CD4-positive, alpha-beta T cell treated with Interferon gamma for 1 hour (primary cell): ENCODE measurements around the gene NCK2.
"Not testable (repeated sequence)": the region's sequence is repeated elsewhere in the genome, so short reads cannot be mapped to it uniquely, and the experiment has no call there.

Experiments used
- DNase-seq: peaks from one replicate; pipeline ENCODE4 v3.0.0-alpha.2; 2020

NCK2 gene

GRCh38 chr2:105757433-105757832, 12.7 kb downstream of the NCK2 start:
- DNase-seq, result no peak

- no peak for DNase-seq
Observed at GRCh38 chr2:105760191-105760590, 15.5 kb downstream of the NCK2 start.

GRCh38 chr2:105760639-105761337, 16.1 kb downstream of the NCK2 start:
- no peak for DNase-seq

- DNase-seq, result no peak
Observed at GRCh38 chr2:105761931-105762515, 17.3 kb downstream of the NCK2 start.

GRCh38 chr2:105763076-105763475, 18.4 kb downstream of the NCK2 start:
- DNase-seq, result no peak

GRCh38 chr2:105764059-105764458, 19.3 kb downstream of the NCK2 start:
- DNase-seq, result no peak

GRCh38 chr2:105765415-105766299, 20.9 kb downstream of the NCK2 start:
- DNase-seq, result no peak

GRCh38 chr2:105766300-105766866, 21.7 kb downstream of the NCK2 start:
- DNase-seq, result no peak

- DNase-seq, result no peak
Observed at GRCh38 chr2:105768176-105768575, 23.5 kb downstream of the NCK2 start.

GRCh38 chr2:105768961-105769452, 24.3 kb downstream of the NCK2 start:
- no peak for DNase-seq

- DNase-seq, result no peak
Observed at GRCh38 chr2:105769504-105769903, 24.8 kb downstream of the NCK2 start.

- no peak for DNase-seq
Observed at GRCh38 chr2:105770149-105770548, 25.4 kb downstream of the NCK2 start.

- not testable (repeated sequence) for DNase-seq
Observed at GRCh38 chr2:105771291-105771690, 26.6 kb downstream of the NCK2 start.

- DNase-seq, result no peak
Observed at GRCh38 chr2:105771836-105772235, 27.1 kb downstream of the NCK2 start.

- no peak for DNase-seq
Observed at GRCh38 chr2:105772362-105772761, 27.6 kb downstream of the NCK2 start.

- DNase-seq, result no peak
Observed at GRCh38 chr2:105773568-105773967, 28.9 kb downstream of the NCK2 start.

- DNase-seq, result no peak
Observed at GRCh38 chr2:105774781-105775337, 30.1 kb downstream of the NCK2 start.

GRCh38 chr2:105775809-105776559, 31.3 kb downstream of the NCK2 start:
- peak; percentile 76 for DNase-seq

GRCh38 chr2:105776560-105776928, 31.8 kb downstream of the NCK2 start:
- no peak for DNase-seq

- DNase-seq, result no peak
Observed at GRCh38 chr2:105777031-105777482, 32.3 kb downstream of the NCK2 start.

GRCh38 chr2:105777506-105778055, 32.9 kb downstream of the NCK2 start:
- no peak for DNase-seq

GRCh38 chr2:105778080-105778607, 33.4 kb downstream of the NCK2 start:
- no peak for DNase-seq
